Gastroesophageal sphincter (tissue), 4 donors: ENCODE results near the gene ALLC. TPM values are rescaled to one million over a fixed set of nuclear protein-coding genes. Genes with fewer than 3 reads are reported as not detected.

Experiments used
- ATAC-seq: fragments of 150-250 bp; one replicate; pipeline ENCODE4 v1.9.1; 2016; ENCODE audit warnings: mild to moderate bottlenecking, moderate library complexity
- H3K27ac ChIP-seq, 4 donors: fragments of 200-600 bp; sonication (generic) in 3 of 4; 1 replicate in 3 of 4; 2 replicates in 1 of 4; pipeline ENCODE4 v1.5.1; 2016 to 2019
- H3K27me3 ChIP-seq: fragments of 200-600 bp; sonication (generic); one replicate; pipeline ENCODE4 v1.5.1; 2019
- H3K36me3 ChIP-seq, 2 donors: fragments of 200-600 bp; sonication (generic); one replicate each; pipeline ENCODE4 v1.5.1; 2019; ENCODE audit warnings: control low read depth in 1 of 2
- H3K4me1 ChIP-seq, 3 donors: fragments of 200-600 bp; sonication (generic); 1 replicate in 2 of 3; 2 replicates in 1 of 3; pipeline ENCODE4 v1.5.1; 2016 to 2019; ENCODE audit warnings: control low read depth in 2 of 3
- H3K4me3 ChIP-seq, 2 donors: fragments of 200-600 bp; sonication (generic); one replicate each; pipeline ENCODE4 v1.5.1; 2019; ENCODE audit warnings: mild to moderate bottlenecking in 1 of 2, moderate library complexity in 1 of 2
- H3K9me3 ChIP-seq, 3 donors: fragments of 200-600 bp; sonication (generic); one replicate each; pipeline ENCODE4 v1.5.1; 2017 to 2019; ENCODE audit warnings: control low read depth in 2 of 3
- CTCF ChIP-seq, 4 experiments: fragments of 200-600 bp in 2 of 4; fragments of 450-650 bp in 2 of 4; sonication (generic) in 1 of 4; IDR thresholded peaks; one replicate each; pipeline ENCODE4 v1.5.1; 2017 to 2019; ENCODE audit warnings: antibody characterized with exemption in 4 of 4, mild to moderate bottlenecking in 2 of 4, moderate library complexity in 2 of 4
- EP300 ChIP-seq: sonication (generic); formaldehyde crosslinking; IDR thresholded peaks from one replicate; pipeline ENCODE4 v1.6.1; 2017; ENCODE audit warnings: antibody characterized with exemption, mild to moderate bottlenecking
- POLR2A ChIP-seq, 2 donors: fragments of 450-650 bp; IDR thresholded peaks; one replicate each; pipeline ENCODE4 v1.6.1; 2017; ENCODE audit warnings: antibody characterized with exemption in 2 of 2, mild to moderate bottlenecking in 2 of 2, moderate library complexity in 1 of 2
- POLR2AphosphoS5 ChIP-seq: sonication (generic); formaldehyde crosslinking; IDR thresholded peaks from one replicate; pipeline ENCODE4 v1.6.1; 2017; ENCODE audit warnings: antibody characterized with exemption
- WGBS, 2 donors: methylation state at CpG; one replicate each; pipeline ENCODE4 v1.1.5; 2018; ENCODE audit warnings: low coverage in 1 of 2; 5-methylcytosine and 5-hydroxymethylcytosine counted together
- total RNA-seq, 4 donors: library from RNA; depleted of rRNA; stranded (reverse); fragments of >200 nt; gene quantifications; one replicate each; pipeline ENCODE4 v1.1.0, GENCODE V29; 2016

Gene ALLC
- total RNA-seq, 4 donors from 2014 or later: not detected

GRCh38 chr2:3664118-3664517 is 6.1 kb downstream of the ALLC start:
- Histone ChIP-seq H3K4me3 (no peak overlapping the region), H3K27ac (no peak overlapping the region), H3K4me1 (peaks cover 0 to 7% (median 0%) of the 10 kb centered on the region in 3 donors), H3K36me3 (no peaks in the 10 kb centered on the region), H3K27me3 (peaks cover 15% of the 10 kb centered on the region), H3K9me3 (no peaks in the 10 kb centered on the region)
- no peak for ATAC-seq
- TF ChIP-seq CTCF (IDR thresholded peaks at IDR 0.05) (no peak), POLR2A (IDR thresholded peaks at IDR 0.05) (no peak), EP300 (no peak), POLR2AphosphoS5 (no peak)
- 60 to 68% methylated on average over 1 to 3 of the region's 3 CpGs for WGBS, 2 donors

- Histone ChIP-seq H3K9me3 (no peaks in the 10 kb centered on the region), H3K4me3 (no peak overlapping the region), H3K36me3 (no peaks in the 10 kb centered on the region), H3K27ac (no peak overlapping the region), H3K27me3 (peaks cover 23% of the 10 kb centered on the region), H3K4me1 (peaks cover 0 to 7% (median 0%) of the 10 kb centered on the region in 3 donors)
- WGBS, 2 donors: 66 to 93% methylated on average over 7 to 8 of the region's 8 CpGs
- no peak for ATAC-seq
- TF ChIP-seq CTCF (IDR thresholded peaks at IDR 0.05) (no peak), POLR2AphosphoS5 (no peak), POLR2A (IDR thresholded peaks at IDR 0.05) (no peak), EP300 (no peak)
These were observed 6.9 kb downstream of the ALLC start for GRCh38 chr2:3664925-3665324.

GRCh38 chr2:3665886-3666612 is 8.0 kb downstream of the ALLC start:
- WGBS, 2 donors: 69 to 82% methylated on average over 3 to 11 of the region's 16 CpGs
- no peaks in the 10 kb centered on the region for H3K36me3 ChIP-seq
- H3K9me3 ChIP-seq: no peaks in the 10 kb centered on the region
- H3K27me3 ChIP-seq: peaks cover 27% of the 10 kb centered on the region
- H3K4me3 ChIP-seq: no peak overlapping the region
- ATAC-seq: no peak
- peaks cover 0 to 7% (median 0%) of the 10 kb centered on the region in 3 donors for H3K4me1 ChIP-seq
- no peak for TF ChIP-seq POLR2A (IDR thresholded peaks at IDR 0.05)
- no peak for TF ChIP-seq EP300
- no peak for TF ChIP-seq POLR2AphosphoS5
- TF ChIP-seq CTCF (IDR thresholded peaks at IDR 0.05): no peak
- no peak overlapping the region for H3K27ac ChIP-seq

- TF ChIP-seq POLR2AphosphoS5 (no peak), EP300 (no peak), POLR2A (IDR thresholded peaks at IDR 0.05) (no peak), CTCF (IDR thresholded peaks at IDR 0.05) (no peak)
- peaks cover 0 to 7% (median 0%) of the 10 kb centered on the region in 3 donors for H3K4me1 ChIP-seq
- WGBS, 2 donors: 82 to 89% methylated on average over 5 to 6 of the region's 18 CpGs
- no peaks in the 10 kb centered on the region for H3K36me3 ChIP-seq
- H3K9me3 ChIP-seq: no peaks in the 10 kb centered on the region
- peaks cover 27% of the 10 kb centered on the region for H3K27me3 ChIP-seq
- ATAC-seq: no peak
- no peak overlapping the region for H3K27ac ChIP-seq
- no peak overlapping the region for H3K4me3 ChIP-seq
These were observed 8.6 kb downstream of the ALLC start for GRCh38 chr2:3666613-3666975.

GRCh38 chr2:3667151-3667631 is 9.2 kb downstream of the ALLC start:
- no peaks in the 10 kb centered on the region for H3K36me3 ChIP-seq
- H3K4me3 ChIP-seq: no peak overlapping the region
- H3K4me1 ChIP-seq: peaks cover 0 to 7% (median 0%) of the 10 kb centered on the region in 3 donors
- no peak for TF ChIP-seq EP300
- TF ChIP-seq POLR2AphosphoS5: no peak
- TF ChIP-seq CTCF (IDR thresholded peaks at IDR 0.05): no peak
- no peak for TF ChIP-seq POLR2A (IDR thresholded peaks at IDR 0.05)
- H3K27me3 ChIP-seq: peaks cover 27% of the 10 kb centered on the region
- H3K27ac ChIP-seq: no peak overlapping the region
- 37% methylated on average over 11 of the region's 23 CpGs; no CpG with 5 or more reads in 1 of the 2 donors for WGBS, 2 donors
- ATAC-seq: no peak
- H3K9me3 ChIP-seq: no peaks in the 10 kb centered on the region
